T follicular helper cell (primary cell): ENCODE measurements around the gene MRM3.
"Not testable (repeated sequence)": the region's sequence is repeated elsewhere in the genome, so short reads cannot be mapped to it uniquely, and the experiment has no call there.

Source experiments
- DNase-seq: peaks from one replicate; pipeline ENCODE4 v3.0.0-alpha.2; 2020; ENCODE audit warnings: low read depth

Gene MRM3

GRCh38 chr17:825216-825615, 43.1 kb downstream of the MRM3 start:
- no peak for DNase-seq

DNA sequence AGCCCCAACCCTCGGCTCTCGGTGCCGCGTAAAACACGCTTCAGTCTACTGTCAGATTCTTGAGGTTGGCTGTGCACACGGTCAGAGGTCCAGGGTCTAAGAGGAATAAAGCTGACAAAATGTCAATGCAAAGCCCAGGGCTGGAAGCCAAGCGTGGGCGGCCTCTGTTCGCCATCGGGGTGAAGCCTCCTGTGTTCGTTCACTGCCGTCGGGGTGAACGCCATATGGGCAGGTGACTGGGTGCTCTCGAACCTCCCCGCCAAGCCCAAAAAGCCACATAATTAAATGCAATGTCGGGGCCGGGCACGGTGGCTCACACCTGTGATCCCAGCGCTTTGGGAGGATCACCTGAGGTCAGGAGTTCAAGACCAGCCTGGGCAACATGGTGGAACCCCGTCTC, 44.6 kb downstream of the MRM3 start:
- no peak for DNase-seq

DNA sequence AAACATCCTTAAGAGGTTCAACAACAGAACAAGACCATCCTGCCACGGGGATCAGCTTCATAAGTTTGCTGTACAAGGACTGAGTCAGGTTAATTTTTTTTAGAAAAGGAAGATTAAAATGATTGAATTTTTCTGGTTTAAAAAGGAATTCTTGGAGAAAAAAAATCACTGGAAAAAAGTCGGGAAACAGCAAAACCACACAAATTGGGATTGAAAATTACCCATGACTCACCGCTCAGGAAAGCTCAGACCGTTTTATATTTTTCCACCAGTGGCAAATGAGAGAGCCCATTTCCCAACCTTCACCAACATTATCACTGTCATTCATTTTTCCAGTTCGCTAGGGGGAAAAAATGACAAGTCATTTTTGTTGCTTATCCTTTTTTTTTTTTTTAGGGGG, 46.6 kb downstream of the MRM3 start:
- no peak for DNase-seq

- not testable (repeated sequence) for DNase-seq
These were observed 47.5 kb downstream of the MRM3 start for GRCh38 chr17:829614-830013.

- no peak for DNase-seq
These were observed 48.2 kb downstream of the MRM3 start for GRCh38 chr17:830381-830780.

DNA sequence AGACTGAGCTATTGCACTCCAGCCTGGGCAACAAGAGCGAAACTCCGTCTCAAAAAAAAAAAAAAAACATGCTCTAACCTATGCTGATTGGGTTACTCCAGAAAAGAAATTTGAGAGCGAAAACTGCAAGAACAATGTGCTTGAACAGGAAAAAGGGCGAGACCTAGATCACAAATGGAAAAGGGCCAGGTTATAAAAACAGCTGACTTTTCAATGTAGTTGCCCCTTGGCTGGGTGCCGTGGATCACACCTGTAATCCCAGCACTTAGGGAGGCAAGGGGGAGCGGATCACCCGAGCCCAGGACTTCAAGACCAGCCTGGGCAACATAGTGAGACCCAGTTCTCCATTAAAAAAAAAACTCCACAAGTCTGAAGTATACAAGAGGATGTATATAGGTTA, 48.8 kb downstream of the MRM3 start:
- DNase-seq: no peak

GRCh38 chr17:834136-834535, 52.0 kb downstream of the MRM3 start:
- DNase-seq: no peak

- no peak for DNase-seq
These were observed 53.1 kb downstream of the MRM3 start for GRCh38 chr17:835263-835662.

- not testable (repeated sequence) for DNase-seq
These were observed 53.6 kb downstream of the MRM3 start for GRCh38 chr17:835721-836120.

DNA sequence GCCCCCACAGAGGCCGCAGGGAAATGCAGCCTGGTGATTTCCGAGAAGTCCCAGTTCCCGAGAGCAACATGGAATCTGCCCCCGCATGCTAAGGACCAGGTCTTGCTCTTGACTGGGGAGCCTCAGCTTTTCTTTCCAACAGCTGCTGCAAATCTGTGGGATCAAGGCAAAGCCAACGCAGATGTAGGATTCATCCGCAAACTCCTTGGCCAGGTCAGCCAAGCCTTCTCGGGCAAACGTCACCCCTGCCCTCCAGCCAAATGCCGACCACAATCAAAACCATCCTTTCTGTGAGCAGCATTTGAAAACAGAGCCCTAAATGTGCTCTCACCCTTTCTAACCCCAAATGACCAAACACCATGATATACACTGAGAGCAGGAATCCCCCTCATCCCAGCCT, 54.0 kb downstream of the MRM3 start:
- no peak for DNase-seq

DNA sequence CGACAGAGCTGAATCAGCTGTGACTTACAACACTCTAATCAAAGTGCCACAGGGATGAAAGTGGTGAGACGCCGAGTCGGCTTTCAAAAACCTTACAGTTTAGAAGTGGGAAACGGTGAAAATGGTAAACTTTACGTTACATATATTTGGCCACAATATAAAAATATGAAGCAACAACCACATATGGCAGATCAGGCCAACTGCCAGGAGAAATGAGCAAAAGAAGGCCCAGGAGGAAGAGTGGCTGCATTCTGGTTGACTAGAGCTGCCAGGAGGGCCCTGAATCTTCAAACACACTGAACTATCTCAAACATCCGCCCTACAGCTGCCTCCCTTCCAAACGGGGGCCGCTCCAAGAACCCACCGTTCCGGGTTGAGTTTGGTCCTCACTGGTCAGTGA, 56.3 kb downstream of the MRM3 start:
- DNase-seq: no peak

DNA sequence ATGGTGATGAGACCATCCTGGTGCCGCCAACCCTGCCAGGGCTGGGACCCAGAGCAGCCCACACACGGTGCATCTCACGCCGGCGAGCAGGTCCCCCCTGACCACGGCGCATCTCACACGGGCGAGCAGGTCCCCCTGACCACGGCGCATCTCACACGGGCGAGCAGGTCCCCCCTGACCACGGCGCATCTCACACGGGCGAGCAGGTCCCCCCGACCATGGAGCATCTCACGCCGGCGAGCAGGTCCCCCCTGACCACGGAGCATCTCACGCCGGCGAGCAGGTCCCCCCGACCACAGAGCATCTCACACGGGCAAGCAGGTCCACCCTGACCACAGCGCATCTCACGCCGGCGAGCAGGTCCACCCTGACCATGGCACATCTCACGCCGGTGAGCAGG, 59.2 kb downstream of the MRM3 start:
- no peak for DNase-seq
